ENCODE data around the gene CAB39. TPM values are rescaled to one million over a fixed set of nuclear protein-coding genes. Genes with fewer than 3 reads are reported as not detected.

Gene CAB39
- total and polyA plus RNA-seq, 2 of the 8 experiments (the other 6 are each of a cell fraction or from before 2014, with no cell fraction given), result 16.4 to 50.5 TPM

DNA sequence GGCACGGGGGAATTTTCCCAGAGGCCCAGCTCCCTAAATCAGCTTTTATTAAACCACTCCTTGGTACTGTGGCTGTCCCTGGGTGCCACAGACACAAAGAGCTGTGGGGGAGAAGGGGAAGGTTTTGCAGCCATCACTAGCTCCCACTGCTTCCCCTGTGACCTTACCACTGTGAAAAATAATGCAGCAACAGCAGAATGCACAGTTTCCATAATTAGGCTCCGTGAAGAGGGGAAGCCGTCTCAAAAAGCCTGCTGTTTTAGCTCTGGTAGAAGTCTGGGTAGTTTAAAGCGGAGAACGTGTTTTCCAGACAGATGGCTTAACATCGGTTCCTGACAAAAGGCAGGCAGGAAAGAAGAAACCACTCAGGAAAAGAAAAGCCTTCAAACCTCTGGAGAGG is 27.5 kb upstream of the CAB39 start (continued):
- TF ChIP-seq, protein P1, sequence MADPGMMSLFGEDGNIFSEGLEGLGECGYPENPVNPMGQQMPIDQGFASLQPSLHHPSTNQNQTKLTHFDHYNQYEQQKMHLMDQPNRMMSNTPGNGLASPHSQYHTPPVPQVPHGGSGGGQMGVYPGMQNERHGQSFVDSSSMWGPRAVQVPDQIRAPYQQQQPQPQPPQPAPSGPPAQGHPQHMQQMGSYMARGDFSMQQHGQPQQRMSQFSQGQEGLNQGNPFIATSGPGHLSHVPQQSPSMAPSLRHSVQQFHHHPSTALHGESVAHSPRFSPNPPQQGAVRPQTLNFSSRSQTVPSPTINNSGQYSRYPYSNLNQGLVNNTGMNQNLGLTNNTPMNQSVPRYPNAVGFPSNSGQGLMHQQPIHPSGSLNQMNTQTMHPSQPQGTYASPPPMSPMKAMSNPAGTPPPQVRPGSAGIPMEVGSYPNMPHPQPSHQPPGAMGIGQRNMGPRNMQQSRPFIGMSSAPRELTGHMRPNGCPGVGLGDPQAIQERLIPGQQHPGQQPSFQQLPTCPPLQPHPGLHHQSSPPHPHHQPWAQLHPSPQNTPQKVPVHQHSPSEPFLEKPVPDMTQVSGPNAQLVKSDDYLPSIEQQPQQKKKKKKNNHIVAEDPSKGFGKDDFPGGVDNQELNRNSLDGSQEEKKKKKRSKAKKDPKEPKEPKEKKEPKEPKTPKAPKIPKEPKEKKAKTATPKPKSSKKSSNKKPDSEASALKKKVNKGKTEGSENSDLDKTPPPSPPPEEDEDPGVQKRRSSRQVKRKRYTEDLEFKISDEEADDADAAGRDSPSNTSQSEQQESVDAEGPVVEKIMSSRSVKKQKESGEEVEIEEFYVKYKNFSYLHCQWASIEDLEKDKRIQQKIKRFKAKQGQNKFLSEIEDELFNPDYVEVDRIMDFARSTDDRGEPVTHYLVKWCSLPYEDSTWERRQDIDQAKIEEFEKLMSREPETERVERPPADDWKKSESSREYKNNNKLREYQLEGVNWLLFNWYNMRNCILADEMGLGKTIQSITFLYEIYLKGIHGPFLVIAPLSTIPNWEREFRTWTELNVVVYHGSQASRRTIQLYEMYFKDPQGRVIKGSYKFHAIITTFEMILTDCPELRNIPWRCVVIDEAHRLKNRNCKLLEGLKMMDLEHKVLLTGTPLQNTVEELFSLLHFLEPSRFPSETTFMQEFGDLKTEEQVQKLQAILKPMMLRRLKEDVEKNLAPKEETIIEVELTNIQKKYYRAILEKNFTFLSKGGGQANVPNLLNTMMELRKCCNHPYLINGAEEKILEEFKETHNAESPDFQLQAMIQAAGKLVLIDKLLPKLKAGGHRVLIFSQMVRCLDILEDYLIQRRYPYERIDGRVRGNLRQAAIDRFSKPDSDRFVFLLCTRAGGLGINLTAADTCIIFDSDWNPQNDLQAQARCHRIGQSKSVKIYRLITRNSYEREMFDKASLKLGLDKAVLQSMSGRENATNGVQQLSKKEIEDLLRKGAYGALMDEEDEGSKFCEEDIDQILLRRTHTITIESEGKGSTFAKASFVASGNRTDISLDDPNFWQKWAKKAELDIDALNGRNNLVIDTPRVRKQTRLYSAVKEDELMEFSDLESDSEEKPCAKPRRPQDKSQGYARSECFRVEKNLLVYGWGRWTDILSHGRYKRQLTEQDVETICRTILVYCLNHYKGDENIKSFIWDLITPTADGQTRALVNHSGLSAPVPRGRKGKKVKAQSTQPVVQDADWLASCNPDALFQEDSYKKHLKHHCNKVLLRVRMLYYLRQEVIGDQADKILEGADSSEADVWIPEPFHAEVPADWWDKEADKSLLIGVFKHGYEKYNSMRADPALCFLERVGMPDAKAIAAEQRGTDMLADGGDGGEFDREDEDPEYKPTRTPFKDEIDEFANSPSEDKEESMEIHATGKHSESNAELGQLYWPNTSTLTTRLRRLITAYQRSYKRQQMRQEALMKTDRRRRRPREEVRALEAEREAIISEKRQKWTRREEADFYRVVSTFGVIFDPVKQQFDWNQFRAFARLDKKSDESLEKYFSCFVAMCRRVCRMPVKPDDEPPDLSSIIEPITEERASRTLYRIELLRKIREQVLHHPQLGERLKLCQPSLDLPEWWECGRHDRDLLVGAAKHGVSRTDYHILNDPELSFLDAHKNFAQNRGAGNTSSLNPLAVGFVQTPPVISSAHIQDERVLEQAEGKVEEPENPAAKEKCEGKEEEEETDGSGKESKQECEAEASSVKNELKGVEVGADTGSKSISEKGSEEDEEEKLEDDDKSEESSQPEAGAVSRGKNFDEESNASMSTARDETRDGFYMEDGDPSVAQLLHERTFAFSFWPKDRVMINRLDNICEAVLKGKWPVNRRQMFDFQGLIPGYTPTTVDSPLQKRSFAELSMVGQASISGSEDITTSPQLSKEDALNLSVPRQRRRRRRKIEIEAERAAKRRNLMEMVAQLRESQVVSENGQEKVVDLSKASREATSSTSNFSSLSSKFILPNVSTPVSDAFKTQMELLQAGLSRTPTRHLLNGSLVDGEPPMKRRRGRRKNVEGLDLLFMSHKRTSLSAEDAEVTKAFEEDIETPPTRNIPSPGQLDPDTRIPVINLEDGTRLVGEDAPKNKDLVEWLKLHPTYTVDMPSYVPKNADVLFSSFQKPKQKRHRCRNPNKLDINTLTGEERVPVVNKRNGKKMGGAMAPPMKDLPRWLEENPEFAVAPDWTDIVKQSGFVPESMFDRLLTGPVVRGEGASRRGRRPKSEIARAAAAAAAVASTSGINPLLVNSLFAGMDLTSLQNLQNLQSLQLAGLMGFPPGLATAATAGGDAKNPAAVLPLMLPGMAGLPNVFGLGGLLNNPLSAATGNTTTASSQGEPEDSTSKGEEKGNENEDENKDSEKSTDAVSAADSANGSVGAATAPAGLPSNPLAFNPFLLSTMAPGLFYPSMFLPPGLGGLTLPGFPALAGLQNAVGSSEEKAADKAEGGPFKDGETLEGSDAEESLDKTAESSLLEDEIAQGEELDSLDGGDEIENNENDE (IDR thresholded peaks at IDR 0.05; ENCODE audit: insufficient replicate concordance, low read length), result no peak
- TF ChIP-seq CEBPB (IDR thresholded peaks at IDR 0.05; ENCODE audit: low read depth, low read length) (no peak), YY1 (IDR thresholded peaks at IDR 0.05; ENCODE audit: low read depth, low read length) (no peak), GTF2F1 (IDR thresholded peaks at IDR 0.05; ENCODE audit: borderline replicate concordance, low read depth, low read length) (no peak), CHD2 (IDR thresholded peaks at IDR 0.05; ENCODE audit: low read length) (no peak)

Data from H1 (cell line).